Measurements from ENCODE around the gene ARIH1. TPM values are rescaled to one million over a fixed set of nuclear protein-coding genes. Genes with fewer than 3 reads are reported as not detected.
"Not testable (repeated sequence)": the region's sequence is repeated elsewhere in the genome, so short reads cannot be mapped to it uniquely, and the experiment has no call there.

The ARIH1 gene
- total RNA-seq, 1 donor from 2014 or later, result 67.4 TPM

DNA sequence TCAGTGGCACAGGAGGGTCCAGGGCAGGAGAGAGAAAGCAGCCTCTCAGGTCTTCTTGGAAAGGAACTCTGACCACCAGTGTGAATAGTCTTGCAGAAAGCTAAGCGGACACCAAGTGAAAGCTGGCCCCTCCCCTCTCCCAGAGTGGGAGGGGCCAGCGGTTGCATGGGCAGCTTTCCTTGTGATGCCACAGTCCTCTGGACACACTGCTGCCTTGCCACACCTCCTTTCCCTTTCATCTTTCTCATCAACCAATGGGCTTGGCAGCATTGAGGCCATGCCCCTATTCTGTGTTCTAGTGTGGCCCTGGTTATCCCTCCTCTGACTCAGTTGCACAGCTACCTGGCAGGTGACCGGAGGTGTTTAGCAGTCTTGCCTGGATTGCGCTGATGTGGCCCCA is 130.7 kb downstream of the ARIH1 start:
- DNase-seq (ENCODE audit: low read depth), result no peak

DNA sequence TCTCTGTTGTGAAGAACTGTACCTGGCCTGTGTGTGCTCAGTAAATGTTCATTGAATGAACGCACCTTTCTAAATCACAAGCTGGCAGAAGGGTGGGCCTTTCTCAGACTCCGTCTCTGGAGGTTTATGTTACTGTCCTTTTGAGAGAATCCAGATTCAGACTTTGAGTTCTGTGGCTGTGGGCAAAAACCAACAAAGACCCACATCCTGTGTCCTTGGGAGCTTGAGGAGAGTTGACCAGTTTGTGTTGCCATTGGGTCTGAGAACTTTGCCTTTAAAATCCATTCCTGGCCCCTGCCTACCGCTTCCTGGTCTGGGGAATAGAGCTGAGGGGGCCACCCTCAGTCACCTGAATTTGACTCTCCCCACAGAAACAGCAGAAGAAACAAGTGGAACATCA is 134.0 kb downstream of the ARIH1 start:
- not testable (repeated sequence) for DNase-seq (ENCODE audit: low read depth)

DNA sequence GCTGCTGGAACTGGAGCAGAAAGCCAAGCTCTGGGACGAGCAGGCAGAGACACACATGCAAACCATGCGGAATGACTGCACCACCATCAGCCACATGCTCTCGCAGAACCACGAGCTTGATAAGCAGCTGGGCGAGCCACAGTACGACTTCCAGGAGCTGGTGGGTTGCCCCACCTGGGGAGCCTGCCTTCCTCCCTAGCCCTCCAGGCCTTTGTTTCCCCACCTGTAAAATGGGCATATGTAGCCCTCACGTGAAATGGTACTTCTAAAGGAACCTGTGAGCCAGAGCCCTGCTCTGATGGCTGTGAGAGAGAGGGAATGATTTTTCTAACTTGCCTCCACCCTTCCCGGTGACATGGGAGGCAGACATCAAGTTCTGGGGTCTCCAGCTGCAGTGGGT is 135.7 kb downstream of the ARIH1 start:
- no peak for DNase-seq (ENCODE audit: low read depth)

DNA sequence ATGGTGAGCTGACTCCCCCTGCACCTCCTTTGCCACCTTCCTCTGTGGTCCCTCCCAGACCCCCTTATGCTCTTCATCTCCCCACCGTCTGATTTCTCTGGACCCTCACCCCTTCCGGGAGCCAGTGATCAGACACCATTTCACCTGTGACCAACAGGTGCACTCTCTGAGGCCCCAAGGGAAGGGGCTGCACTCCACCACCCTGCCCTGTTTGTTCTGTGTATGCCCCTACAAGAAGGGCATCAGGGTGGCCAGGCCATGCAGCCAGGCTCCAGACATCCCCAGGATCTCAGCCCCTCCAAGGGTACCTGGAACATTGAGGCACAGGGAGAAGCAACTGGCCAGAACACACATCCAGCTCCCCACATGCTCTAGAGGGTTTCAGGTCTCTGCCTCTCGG is 138.2 kb downstream of the ARIH1 start:
- DNase-seq (ENCODE audit: low read depth), result not testable (repeated sequence)

DNA sequence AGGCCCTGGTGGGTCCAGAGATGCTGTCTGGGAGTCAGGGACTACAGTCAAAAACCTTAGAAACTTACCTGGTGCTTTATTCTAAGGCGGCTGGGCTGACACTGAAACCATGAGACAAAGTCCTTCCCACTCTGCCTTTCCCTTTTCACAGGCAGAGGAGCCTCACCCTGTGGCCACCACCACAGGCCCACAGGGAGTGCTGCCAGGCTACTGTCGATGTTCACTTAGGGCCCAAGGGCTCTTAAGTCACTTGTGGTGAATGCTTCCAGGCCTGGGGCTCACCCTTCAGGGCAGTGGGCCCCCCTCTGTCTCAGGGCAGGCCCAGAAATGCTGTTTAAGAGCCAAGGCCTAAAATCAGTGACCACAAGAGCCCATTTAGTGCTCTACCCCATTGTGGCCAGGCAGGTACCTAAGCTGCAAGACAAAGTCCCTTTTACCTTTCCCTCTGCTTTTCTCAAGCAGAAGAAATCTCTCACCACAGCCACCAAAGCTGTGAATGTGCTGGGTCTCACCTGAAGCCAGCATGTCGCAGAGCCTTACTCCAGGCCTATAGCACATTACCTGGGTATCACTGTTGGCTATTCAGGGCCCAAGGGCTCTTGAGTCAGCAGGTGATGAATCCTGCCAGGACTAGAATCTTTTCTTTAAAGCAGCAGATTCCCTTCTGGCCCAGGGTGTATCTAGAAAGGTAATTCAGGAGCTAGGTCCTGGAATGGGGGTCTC is 140.8 kb downstream of the ARIH1 start:
- DNase-seq (ENCODE audit: low read depth), result no peak

DNA sequence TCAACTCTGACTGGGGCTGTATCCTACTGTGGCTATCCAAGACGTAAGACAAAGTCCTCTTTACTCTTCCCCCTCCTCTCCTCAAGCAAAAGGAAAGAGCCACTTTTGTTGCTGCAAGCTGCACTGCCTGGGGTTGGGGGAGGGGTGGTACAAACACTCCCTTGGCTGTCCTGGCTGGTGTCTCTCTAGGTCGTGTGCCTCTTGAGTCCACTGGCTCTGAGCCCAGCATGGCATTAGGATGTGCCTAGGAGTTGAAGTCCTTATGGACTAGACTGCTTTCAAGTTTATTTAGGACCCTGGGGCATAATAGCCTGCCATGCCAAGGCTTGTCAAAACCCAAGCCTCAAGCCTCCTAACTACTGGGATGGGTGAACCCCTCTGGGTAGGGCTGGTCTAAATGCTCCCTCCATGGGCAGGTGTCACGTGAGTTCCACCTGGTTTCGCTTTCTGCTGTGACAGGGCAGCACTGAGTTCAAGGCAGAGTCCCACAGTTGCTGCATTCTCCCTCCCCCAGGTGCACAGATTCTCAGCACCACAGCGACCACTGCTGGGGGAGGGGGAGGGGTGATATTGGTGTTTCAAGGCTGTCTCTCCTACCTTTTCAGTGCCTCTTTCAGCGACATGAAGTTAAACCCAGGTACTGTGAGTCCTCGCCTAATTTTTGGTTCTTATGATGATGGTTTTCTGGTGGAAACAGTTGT is 141.6 kb downstream of the ARIH1 start:
- DNase-seq (ENCODE audit: low read depth), result not testable (repeated sequence)

DNA sequence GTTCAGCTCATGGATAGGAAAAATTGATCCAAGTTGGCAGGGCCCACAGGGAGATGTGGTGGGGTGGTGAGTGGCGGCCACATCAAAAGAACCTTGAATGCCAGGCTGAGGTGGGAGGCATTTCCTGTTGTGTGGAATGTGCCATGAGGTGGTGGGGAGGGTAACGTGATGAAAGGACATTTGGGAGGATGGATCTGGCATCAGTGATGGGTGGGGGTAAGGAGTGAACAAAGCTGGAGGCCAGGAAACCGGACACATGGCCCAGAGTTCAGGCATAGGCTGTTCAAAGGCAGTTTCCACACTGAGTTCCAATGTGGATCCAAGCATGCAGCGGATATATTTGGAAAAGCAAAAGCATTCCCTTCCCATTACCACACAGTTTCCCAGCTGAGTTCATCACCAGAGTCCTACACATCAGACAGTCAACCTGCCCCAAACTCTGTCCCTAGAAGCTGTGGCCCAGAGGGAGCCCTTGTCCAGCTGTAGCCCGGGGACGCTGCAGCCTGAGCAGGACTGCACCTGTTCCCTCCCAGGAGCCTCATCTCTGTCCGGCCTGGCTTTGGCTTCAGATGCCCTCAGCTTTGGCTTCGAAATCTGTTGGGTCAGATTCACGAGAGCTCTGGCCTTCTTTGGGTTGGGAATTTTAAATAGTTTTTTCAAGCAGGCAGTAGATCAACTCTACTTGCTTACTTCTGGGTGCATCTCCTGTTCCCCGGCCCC is 142.5 kb downstream of the ARIH1 start:
- DNase-seq (ENCODE audit: low read depth), result no peak

DNA sequence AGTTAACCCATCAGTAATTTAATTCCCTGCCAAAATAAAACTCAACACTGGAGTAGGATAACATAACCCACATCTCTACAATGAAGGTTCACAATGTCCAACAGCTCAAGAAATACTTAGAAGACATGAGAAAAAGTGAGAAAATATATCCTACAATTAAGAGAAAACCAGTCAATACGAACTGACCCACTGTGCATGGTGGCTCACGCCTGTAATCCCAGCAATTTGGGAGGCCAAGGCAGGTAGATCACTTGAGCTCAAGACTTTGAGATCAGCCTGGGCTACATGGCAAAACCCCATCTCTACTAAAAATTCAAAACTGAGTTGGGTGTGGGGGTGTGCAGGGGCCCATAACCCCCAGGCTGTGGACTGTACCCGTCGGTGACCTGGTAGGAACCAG is 149.7 kb downstream of the ARIH1 start:
- not testable (repeated sequence) for DNase-seq (ENCODE audit: low read depth)

DNA sequence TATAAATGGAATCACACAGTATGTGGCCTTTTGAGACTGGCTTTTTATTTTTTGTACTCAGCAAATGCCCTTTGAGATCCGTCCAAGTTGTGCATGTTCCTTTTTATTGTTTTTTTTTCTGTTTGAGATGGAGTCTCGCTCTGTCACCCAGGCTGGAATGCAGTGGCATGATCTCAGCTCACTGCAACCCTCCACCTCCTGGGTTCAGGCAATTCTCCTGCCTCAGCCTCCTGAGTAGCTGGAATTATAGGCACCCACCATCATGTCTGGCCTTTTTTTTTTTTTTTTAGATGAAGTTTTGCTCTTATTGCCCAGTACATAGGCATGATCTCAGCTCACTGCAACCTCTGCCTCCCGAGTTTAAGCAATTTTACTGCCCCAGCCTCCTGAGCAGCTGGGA is 152.0 kb downstream of the ARIH1 start:
- not testable (repeated sequence) for DNase-seq (ENCODE audit: low read depth)

DNA sequence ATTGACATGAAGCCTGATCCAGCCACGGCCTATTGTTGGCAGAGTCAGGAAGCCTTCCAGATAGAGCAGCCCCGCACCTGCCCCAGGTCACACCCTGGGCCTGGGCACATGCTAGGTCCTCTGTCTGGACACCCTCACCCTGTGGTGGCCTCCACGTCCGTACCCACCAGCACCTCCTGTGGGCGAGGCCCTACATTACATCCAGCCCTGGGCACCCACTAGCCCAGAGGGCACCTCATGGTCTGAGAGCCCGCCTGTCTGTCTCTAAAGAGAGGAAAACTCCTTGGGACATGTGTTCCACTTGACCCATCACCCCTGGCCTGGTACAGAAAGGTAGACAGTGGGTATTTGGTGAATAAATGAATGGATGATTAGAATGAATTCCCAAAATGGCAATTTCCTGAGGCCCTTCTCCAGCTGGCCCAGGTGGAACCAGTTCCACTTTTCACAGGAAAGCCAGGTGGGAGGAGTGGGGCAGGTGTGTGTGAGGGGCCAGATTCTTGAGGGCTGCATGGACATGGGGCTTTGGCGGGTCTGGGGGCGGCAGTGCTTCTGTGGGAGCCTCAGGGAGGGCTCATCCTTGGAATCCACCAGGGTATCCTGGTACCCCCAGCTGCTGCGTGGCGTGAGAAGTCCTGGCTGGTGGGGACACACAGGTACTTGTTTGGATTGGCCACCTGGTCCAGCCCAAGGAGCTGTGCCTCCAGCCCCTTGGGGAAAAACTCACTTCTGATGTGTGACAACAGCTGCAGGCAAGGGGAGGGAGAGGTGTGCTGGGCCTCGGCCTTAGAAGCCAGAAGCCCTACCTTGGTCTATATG is 154.3 kb downstream of the ARIH1 start:
- not testable (repeated sequence) for DNase-seq (ENCODE audit: low read depth)

DNA sequence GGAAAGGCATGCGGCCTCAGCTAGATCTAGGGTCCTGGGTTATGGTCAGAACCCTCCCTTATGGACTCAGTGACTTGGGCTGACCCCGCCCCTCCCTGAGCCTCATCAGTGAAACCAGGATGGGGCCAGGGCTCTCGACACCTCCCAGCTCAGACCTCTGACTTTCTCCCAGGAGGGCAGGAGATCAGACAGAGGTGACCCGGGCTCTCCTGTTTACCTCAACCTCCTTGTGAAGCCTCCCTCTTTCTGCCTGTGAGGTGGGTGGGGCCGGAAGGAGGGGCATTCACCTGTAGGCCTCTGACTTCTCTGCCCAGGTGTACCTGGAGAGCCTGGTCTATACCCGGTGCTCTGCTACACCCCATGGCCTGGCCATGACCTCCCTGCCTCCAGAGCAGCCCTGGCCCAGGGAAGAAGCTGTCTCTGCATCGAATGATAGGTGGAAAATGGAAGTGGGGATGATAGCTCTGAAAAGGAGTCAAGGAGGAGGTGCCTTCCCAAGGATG is 155.0 kb downstream of the ARIH1 start:
- not testable (repeated sequence) for DNase-seq (ENCODE audit: low read depth)

DNA sequence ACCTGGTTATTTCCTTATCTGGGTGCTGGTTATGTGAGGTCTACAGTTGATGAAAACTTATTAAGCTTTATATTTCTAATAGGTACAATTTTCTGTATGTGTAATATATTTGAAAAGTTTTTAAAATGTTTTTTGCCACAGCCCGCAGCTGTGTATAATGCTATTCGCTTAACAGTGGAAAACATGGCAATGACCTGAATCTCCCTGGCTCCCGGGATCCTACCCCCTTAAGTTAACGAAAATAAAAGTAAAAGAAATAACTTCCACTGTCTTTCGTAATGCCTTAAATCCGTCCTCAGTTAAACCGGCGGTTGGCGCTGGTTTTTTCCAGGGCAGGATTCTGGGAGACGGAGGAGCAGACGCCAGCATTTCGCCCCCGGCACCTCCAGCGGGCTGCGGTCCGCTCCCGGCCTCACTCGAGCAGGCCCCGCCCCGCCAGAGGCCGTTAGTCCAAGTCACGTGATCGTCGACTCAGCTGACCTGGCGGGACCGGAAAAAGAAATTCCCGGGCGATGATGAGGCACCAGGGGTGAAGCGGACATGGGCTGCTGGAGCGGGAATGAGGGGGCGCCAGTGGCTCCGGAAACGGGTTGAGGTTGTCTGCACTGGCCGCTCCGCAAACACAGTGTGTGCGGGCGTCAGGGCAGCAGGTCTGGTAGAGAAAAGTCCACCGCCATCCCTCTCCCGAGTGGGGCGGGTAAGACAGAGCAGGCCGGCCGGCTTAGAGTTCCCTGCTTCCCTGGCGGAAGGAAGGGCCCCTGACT is 162.6 kb downstream of the ARIH1 start:
- DNase-seq (ENCODE audit: low read depth), result peak; percentile 30

DNA sequence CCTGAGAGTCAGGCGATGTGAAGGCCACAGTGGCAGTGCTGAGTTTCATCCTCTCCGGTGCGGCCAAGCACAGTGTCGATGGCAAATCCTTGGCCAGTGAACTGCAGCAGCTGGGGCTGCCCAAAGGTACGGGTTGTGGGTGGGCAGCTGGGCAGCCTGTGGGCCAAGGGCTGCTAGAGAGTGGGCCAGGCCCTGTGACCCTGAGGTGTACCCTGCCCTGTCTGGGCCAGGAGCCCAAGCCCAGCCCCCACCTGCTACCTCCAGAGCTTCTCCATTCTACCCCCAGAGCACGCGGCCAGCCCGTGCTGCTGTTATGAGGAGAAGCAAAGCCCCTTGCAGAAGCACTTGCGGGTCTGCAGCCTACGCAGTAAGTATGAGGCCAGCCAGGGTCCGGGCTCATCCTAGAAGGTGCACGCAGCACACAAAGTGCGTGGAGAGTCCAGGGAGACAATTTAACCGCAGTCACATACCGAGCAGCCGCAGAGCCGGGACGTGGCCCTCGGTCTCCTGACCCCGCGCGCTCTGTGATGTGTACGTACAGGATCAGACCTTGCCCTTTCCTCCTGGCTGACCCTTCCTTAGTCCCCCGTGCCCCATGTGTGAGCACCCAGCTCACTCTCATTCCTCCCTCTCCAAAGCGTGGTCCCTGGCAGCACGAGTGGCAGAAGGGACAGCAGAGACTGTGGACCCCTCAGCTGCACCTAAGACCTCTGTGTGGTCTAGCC is 165.8 kb downstream of the ARIH1 start:
- not testable (repeated sequence) for DNase-seq (ENCODE audit: low read depth)

DNA sequence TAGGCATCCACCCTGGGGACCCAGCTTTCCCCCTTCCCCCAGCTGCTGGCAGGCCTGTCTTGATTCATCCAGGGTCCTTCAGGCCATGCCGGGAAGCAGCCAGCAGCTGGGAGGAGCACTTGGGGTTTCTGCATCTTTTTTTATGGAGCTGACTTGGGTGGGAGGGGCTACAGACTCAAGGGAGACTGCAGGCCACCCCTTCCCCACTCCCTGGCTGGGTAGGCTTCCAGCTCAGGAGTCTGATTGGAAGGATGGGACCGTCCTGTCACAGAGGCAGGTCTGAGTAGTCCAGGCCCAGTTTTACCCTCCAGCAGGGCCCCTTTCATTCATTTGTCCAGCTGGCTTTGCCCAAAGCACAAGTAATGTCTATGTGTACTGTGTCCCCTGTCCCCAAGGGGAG is 168.1 kb downstream of the ARIH1 start:
- not testable (repeated sequence) for DNase-seq (ENCODE audit: low read depth)

DNA sequence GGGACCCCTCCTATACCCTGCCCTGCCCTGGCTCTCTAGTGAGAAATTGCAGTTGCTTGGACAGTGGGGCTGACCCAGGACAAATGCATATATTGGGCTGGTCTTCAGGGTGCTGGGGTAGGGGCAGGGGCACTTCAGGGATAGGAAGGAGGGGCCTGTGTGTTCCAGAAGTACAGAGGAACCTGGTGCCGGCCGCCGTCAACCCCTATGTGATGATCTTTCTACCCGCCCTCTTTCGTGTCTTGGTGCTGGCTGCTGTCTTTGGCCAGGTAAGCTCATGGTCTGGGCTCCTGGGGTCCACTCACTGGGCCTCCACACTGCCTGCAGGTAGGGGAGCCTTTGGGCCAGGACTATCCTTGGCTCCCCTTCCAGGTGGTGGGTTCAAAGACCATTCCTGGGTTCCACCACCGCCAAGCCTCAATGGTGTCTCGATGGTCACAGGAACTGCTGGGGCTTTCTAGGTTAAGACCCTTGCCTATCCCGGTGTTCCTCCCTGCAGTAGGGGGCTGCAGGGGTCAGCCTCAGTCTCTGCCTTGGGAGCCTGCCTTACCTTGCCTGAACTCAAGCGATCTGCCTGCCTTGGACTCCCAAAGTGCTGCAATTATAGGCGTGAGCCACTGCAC is 174.6 kb downstream of the ARIH1 start:
- not testable (repeated sequence) for DNase-seq (ENCODE audit: low read depth)
